GM12872 (cell line): ENCODE results near the gene OSCAR.

Experiments
- CTCF ChIP-seq: IDR thresholded peaks from 3 replicates; pipeline ENCODE4 v1.5.1; 2011; ENCODE audit warnings: low read depth, mild to moderate bottlenecking, low read length, moderate library complexity; ENCODE audit not compliant: insufficient read depth

The OSCAR gene

GRCh38 chr19:54121259-54121658 is 20.7 kb upstream of the OSCAR start:
- TF ChIP-seq CTCF: no peak

GRCh38 chr19:54115109-54116063 is 14.8 kb upstream of the OSCAR start, which contains the start of the genes PRPF31 and TFPT:
TSS of gene PRPF31 (plus strand) at chr19:54115754. CDS start at chr19:54118279, 2,525 bp downstream.
TSS of gene TFPT (minus strand) at chr19:54115657. CDS start at chr19:54115269, 388 bp downstream.
- no peak for TF ChIP-seq CTCF

GRCh38 chr19:54114340-54115108 is 13.9 kb upstream of the OSCAR start:
- no peak for TF ChIP-seq CTCF

GRCh38 chr19:54109651-54110050 is 9.0 kb upstream of the OSCAR start:
- TF ChIP-seq CTCF: no peak

GRCh38 chr19:54108496-54108895 is 7.9 kb upstream of the OSCAR start:
- TF ChIP-seq CTCF: no peak

GRCh38 chr19:54107876-54108490 is 7.4 kb upstream of the OSCAR start:
- no peak for TF ChIP-seq CTCF

- TF ChIP-seq CTCF: no peak
Observed at GRCh38 chr19:54106716-54107115, 6.1 kb upstream of the OSCAR start.
